Right ventricle myocardium inferior (tissue), 1 donor: ENCODE data around the gene LCN12. TPM values are rescaled to one million over a fixed set of nuclear protein-coding genes. Genes with fewer than 3 reads are reported as not detected.

Experiments
- ATAC-seq: fragments of 200-7000 bp; cut with Tn5 transposase; one replicate; pipeline ENCODE4 v1.9.1; 2020; ENCODE audit warnings: mild to moderate bottlenecking, moderate library complexity
- DNase-seq: peaks from one replicate; pipeline ENCODE4 v3.0.0; 2021; ENCODE audit errors: missing footprints
- intact Hi-C: fragments of 100-400 bp; cut with DNase I; formaldehyde crosslinking; loops from one replicate; pipeline ENCODE4 v1.11.0; 2022
- total RNA-seq: library from RNA; stranded (reverse); fragmentation: NEBNext Ultra II Directional; extraction: Animal tissue kit (Norgen Biotek cat#: 25700); gene quantifications from one replicate; pipeline ENCODE4 v1.2.1, GENCODE V29; 2021
- donor health status: DM: no; HTN: yes; CAD: no; lungs with severe emphysema.

LCN12 gene
- total RNA-seq, 1 donor from 2014 or later = 2.9 TPM

- DNase-seq = no peak
- ATAC-seq = no peak
- intact Hi-C loops = no loop called here
Observed at GRCh38 chr9:136925414-136926153, 26.5 kb upstream of the LCN12 start.

DNA sequence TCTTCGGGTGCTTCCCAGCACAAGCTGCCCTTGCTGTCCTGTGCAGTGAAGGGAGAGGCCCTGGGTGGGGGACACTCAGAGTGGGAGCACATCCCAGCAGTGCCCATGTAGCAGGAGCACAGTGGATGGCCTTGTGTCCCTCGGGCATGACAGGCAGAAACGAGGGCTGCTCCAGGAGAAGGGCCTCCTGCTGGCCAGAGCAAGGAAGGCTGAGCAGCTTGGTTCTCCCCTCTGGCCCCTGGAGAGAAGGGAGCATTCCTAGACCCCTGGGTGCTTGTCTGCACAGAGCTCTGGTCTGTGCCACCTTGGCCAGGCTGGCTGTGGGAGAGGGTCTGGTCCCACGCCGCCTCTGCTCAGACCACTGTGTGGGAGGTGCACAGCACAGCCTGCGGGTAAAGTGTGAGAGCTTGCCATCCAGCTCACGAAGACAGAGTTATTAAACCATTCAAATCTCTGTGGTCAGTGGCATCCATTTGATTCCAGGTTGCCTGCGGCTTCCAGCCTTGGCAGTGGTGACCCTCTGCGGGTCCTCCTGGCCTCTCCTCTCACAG is 25.8 kb upstream of the LCN12 start:
- intact Hi-C loops = no loop called here
- DNase-seq (no peak), ATAC-seq (no peak)

DNA sequence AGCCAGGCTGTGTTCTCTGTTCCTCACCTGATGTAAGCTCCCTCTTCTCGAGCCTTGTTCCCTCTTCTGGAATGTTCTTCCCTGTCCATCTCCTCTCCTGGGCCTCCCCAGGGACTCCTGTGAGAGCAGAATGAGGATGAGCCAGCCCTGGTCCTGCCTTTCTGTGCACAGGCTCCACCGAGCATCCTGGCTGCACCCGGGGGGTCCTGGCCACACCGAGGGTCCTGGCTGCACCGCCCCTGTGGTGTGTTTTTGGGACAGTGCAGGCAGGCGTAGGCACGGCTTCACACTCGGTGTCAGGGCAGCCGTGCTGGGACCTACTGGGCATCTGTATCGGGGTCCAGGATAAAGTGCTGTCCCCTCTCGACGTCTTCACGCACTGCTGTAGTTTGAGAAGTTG is 25.3 kb upstream of the LCN12 start:
- ATAC-seq (no peak), DNase-seq (no peak)
- intact Hi-C loops = no loop called here

DNA sequence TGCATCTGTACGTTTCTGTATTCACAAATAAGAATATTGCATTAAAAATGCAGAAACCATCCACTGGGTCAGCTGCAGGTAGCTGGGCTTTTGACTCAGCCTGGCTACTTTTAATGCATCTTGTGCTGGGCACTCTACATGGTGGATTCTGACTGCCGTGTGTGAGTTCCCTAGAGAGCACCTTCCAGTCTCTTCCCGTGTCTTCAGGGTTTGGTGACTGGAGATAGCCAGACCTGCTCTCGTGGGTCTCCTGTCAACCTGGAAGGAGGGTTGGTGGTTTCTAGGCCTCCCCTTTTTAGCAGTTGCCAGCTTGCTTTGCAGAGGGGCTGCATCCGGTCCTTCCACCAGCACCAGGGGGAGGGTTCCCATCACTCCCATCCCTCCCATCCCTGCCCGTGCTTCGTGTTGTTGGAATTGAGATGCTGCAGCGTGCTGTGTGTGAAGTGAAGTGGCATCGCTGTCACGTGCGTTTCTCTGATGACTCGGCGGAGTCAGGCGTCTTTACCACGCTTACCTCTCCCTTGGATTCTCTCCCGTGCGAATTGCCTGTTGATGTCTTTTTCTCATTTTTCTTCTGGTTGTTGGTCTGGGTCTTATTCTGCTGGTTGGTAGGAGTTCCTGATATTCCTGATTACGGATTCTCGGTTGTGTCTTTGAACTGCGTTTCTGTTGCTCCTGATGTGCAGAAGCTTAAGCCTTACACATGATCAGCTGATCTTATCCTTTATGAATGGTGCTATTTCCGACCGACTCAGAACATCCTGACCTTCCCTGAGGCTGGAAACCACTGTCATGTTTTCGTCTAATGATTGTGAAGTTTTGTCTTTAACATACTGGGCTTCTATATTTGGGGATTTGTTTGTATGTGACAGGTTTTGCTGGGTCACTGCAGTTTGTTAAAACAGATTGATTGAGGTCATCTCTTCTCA is 24.5 kb upstream of the LCN12 start:
- DNase-seq (no peak), ATAC-seq (no peak)
- intact Hi-C loops = no loop called here

GRCh38 chr9:136928591-136928990 is 23.5 kb upstream of the LCN12 start:
- peak; percentile 78 for ATAC-seq
- intact Hi-C loops = no loop called here
- no peak for DNase-seq

GRCh38 chr9:136930014-136930413 is 22.1 kb upstream of the LCN12 start:
- ATAC-seq = peak; percentile 50
- intact Hi-C loops = no loop called here
- no peak for DNase-seq

DNA sequence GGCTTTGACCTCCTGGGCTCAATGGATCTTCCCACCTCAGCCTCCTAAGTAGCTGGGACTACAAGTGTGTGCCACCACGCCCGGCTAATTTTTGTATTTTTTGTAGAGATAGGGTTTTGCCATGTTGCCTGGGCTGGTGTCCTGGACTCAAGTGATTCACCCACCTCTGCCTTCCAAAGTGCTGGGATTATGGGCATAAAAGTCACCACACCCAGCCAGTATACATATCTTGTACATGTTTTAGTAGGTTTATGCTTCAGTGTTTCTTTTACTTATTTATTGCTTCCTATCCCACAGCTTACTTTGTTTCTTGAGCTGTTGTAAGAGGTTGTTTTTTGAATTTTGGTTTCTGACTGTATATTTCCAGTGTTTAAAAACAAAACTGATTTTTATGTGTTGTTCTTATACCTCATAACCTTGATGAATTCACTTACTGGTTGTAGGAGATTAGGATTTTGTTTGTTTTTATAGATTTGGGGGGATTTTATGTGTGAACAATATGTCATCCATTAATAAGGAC is 20.4 kb upstream of the LCN12 start:
- DNase-seq (no peak), ATAC-seq (no peak)

GRCh38 chr9:136934277-136934676 is 17.8 kb upstream of the LCN12 start:
- intact Hi-C loops = no loop called here
- DNase-seq = no peak
- ATAC-seq = no peak

More for the DNA sequence above, 20.4 kb upstream of the LCN12 start:
- intact Hi-C loops = no loop called here

DNA sequence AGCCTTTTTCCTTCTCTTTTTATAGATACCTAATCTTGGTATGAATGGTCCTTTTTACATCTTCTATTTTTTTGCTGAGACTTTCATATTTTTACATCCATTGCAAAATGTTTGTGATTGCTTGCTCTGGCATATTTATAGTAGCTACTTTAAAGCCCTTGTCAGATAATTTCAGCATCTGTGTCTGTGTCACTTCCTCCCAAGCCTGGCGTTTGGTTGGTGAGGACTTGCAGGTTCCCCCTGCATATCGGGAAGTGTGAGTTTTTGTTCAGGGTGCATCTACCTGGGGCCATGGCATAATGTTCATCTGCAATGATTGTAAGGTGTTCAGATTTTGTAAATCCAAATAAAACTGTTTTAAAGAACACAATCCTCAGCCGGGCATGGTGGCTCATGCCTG is 16.4 kb upstream of the LCN12 start:
- intact Hi-C loops = no loop called here
- ATAC-seq (no peak), DNase-seq (no peak)

DNA sequence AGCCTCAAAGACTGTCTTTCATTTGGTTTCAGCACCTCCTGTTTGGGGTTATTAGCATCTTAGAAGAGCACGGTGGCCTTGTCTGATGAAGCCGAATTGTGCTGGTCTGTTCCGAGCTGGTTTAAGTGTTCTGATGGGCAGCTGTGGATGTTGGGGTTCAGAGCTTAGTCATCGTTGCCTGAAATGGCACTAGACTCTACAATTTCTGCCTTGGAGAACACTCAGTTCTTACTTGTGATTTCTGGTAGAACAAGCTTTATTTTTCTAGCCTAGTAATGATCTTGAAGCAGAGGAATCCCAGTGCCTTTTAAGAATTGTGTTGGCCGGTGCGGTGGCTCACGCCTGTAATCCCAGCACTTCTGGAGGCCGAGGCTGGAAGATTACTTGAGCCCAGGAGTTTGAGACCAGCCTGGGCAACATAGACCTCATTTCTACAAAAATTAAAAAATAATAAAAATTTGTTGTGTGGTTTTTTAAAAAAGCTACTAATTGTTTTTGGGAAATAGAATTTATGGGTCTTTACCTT is 15.4 kb upstream of the LCN12 start:
- DNase-seq (no peak), ATAC-seq (no peak)
- intact Hi-C loops = no loop called here

GRCh38 chr9:136937186-136938001 is 14.7 kb upstream of the LCN12 start:
- DNase-seq (no peak), ATAC-seq (no peak)
- intact Hi-C loops = no loop called here

DNA sequence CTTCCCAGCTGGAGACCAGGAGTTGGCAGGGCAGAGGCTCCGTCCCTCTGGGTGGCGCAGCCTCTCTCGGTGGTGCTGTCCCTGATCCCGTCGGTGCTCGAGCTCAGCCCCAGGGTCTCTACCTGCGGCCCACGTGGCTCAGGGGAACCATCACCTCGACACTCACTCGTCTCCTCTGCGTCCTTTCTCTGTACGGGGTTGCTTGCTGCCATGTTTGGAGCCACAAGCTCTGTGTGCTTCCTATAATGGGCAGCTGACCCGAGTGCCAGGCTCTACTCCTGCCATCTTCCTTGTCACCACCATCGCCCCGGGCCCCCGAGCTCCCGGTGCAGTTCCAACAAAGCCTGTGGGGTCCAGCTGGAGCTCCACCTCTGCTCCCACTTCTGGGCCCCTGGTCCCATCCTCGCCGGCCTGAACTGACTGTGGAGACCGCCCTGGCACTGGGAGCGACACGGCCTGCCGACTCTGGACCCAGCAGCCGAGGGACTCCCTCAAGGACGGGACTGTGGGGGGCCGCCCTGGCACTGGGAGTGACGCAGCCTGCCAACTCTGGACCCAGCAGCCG is 12.6 kb upstream of the LCN12 start:
- ATAC-seq (no peak), DNase-seq (no peak)
- intact Hi-C loops = no loop called here

- intact Hi-C loops = loop anchor here (5.0 kb wide), 4 partner anchors 38 to 133 kb away; partner anchors contain the start of genes EDF1, RABL6 and TRAF2
- peak; percentile 84 for DNase-seq
- ATAC-seq = peak; percentile 71
Observed at GRCh38 chr9:136939996-136940525, 12.0 kb upstream of the LCN12 start.

- no peak for ATAC-seq
- intact Hi-C loops = loop anchor here (5.0 kb wide), 4 partner anchors 38 to 133 kb away; partner anchors contain the start of genes EDF1, RABL6 and TRAF2
- no peak for DNase-seq
Observed at GRCh38 chr9:136940526-136941230, 11.4 kb upstream of the LCN12 start.

DNA sequence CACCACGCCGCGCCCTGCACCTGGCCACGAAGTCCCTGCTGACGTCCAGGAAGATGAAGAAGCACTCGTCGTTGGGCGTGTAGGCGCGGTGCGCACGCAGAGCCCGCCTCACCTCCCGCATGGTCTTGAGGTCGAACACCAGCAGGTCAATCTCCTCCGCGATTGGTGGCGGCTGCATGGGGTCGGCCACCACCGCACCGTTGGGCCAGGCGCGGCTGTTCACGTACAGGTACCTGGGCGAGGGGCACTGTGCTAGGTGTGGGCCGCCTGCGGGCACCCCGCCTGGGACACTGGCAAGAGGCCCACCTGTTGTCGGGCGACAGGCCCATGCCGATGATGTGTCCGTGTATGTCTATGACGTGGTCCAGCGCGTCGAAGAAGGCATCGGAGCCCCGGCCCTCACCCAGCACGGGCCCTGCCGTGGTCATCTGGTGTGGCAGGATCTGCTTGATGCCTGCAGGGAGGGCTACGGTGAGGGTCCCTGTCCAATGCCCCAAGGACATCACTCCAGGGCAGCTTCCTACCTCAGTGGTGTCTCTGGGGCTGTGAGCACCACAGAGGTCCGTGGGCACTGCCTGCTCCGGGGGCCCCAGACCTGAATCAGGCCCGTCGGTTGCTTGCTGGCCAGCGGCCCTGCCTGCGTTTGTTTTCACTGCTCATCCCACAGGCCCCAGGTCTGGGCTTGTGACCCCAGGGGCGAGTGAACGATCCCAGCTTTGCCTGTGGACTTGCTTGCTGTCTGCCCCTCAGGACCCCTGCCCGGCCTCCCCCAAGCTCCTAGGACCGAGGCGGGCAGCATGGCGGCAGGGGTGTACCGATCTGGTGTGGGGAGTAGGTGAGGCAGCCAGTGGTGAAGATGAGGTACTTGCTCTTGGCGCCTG is 10.6 kb upstream of the LCN12 start:
- ATAC-seq (no peak), DNase-seq (peak; percentile 46)
- intact Hi-C loops = loop anchor here (5.0 kb wide), 4 partner anchors 39 to 134 kb away; partner anchors contain the start of genes EDF1, RABL6 and TRAF2
